IPS-18c (cell line): Measurements from ENCODE around the gene ATF7IP2.
"Not testable (repeated sequence)": the region's sequence is repeated elsewhere in the genome, so short reads cannot be mapped to it uniquely, and the experiment has no call there.

Experiments
- H3K4me3 ChIP-seq: 2 replicates; pipeline ENCODE4 v1.7.0; 2013; ENCODE audit warnings: low read depth, mild to moderate bottlenecking, low read length, moderate library complexity; ENCODE audit not compliant: insufficient read depth
- H3K9me3 ChIP-seq: one replicate; pipeline ENCODE4 v1.6.1; 2013; ENCODE audit warnings: mild to moderate bottlenecking, low read length, moderate library complexity; ENCODE audit not compliant: control insufficient read depth, insufficient read depth

Gene ATF7IP2

GRCh38 chr16:10368969-10369551 is 16.8 kb upstream of the ATF7IP2 start:
- Histone ChIP-seq H3K4me3 (no peak overlapping the region), H3K9me3 (no peaks in the 10 kb centered on the region)

GRCh38 chr16:10370096-10370726 is 15.7 kb upstream of the ATF7IP2 start:
- Histone ChIP-seq H3K4me3 (no peak overlapping the region), H3K9me3 (no peaks in the 10 kb centered on the region)

- Histone ChIP-seq H3K9me3 (no peaks in the 10 kb centered on the region), H3K4me3 (no peak overlapping the region)
Observed at GRCh38 chr16:10371592-10371991, 14.3 kb upstream of the ATF7IP2 start.

- Histone ChIP-seq H3K9me3 (no peaks in the 10 kb centered on the region), H3K4me3 (no peak overlapping the region)
Observed at GRCh38 chr16:10373556-10373955, 12.3 kb upstream of the ATF7IP2 start.

- H3K4me3 ChIP-seq = no peak overlapping the region
Observed at GRCh38 chr16:10376229-10376628, 9.6 kb upstream of the ATF7IP2 start.

GRCh38 chr16:10383626-10384025 is 2.2 kb upstream of the ATF7IP2 start:
- no peaks in the 10 kb centered on the region for H3K9me3 ChIP-seq
- H3K4me3 ChIP-seq = no peak overlapping the region

More at GRCh38 chr16:10376229-10376628, 9.6 kb upstream of the ATF7IP2 start:
- H3K9me3 ChIP-seq = no peaks in the 10 kb centered on the region

GRCh38 chr16:10386517-10387100 is 748 bp downstream of the ATF7IP2 start:
- H3K9me3 ChIP-seq = no peaks in the 10 kb centered on the region
- H3K4me3 ChIP-seq = peak overlapping the region; percentile 89

- Histone ChIP-seq H3K4me3 (no peak overlapping the region; the same call in 1 of the 2 replicates), H3K9me3 (no peaks in the 10 kb centered on the region)
Observed at GRCh38 chr16:10387188-10387617, 1.3 kb downstream of the ATF7IP2 start.

GRCh38 chr16:10388988-10389387 is 3.1 kb downstream of the ATF7IP2 start:
- no peak overlapping the region for H3K4me3 ChIP-seq
- H3K9me3 ChIP-seq = no peaks in the 10 kb centered on the region

GRCh38 chr16:10390330-10390729 is 4.5 kb downstream of the ATF7IP2 start:
- no peaks in the 10 kb centered on the region for H3K9me3 ChIP-seq
- no peak overlapping the region for H3K4me3 ChIP-seq

GRCh38 chr16:10390867-10391266 is 5.0 kb downstream of the ATF7IP2 start:
- H3K4me3 ChIP-seq = no peak overlapping the region

GRCh38 chr16:10391339-10391738 is 5.5 kb downstream of the ATF7IP2 start:
- H3K4me3 ChIP-seq = no peak overlapping the region
- no peaks in the 10 kb centered on the region for H3K9me3 ChIP-seq

More at GRCh38 chr16:10390867-10391266, 5.0 kb downstream of the ATF7IP2 start:
- no peaks in the 10 kb centered on the region for H3K9me3 ChIP-seq

GRCh38 chr16:10402975-10403374 is 17.1 kb downstream of the ATF7IP2 start:
- no peak overlapping the region for H3K4me3 ChIP-seq
- H3K9me3 ChIP-seq = peaks cover 7% of the 10 kb centered on the region

GRCh38 chr16:10405386-10405939 is 19.6 kb downstream of the ATF7IP2 start:
- Histone ChIP-seq H3K9me3 (peaks cover 7% of the 10 kb centered on the region), H3K4me3 (no peak overlapping the region)

GRCh38 chr16:10408824-10409381 is 23.0 kb downstream of the ATF7IP2 start:
- Histone ChIP-seq H3K9me3 (peaks cover 10% of the 10 kb centered on the region), H3K4me3 (no peak overlapping the region)

- H3K9me3 ChIP-seq, H3K4me3 ChIP-seq: not testable (repeated sequence)
Observed at GRCh38 chr16:10409713-10410112, 23.9 kb downstream of the ATF7IP2 start.

- H3K4me3 ChIP-seq = no peak overlapping the region
- peaks cover 7% of the 10 kb centered on the region for H3K9me3 ChIP-seq
Observed at GRCh38 chr16:10410469-10410868, 24.6 kb downstream of the ATF7IP2 start.
